ENCODE measurements around the gene COQ8B.
"Not testable (repeated sequence)": the region's sequence is repeated elsewhere in the genome, so short reads cannot be mapped to it uniquely, and the experiment has no call there.

Gene COQ8B

GRCh38 chr19:40663695-40664692 lies 52.7 kb downstream of the COQ8B start:
- DNase-seq = peak; percentile 71

- DNase-seq = peak; percentile 99
These were observed 53.6 kb downstream of the COQ8B start for GRCh38 chr19:40662925-40663694.

DNA sequence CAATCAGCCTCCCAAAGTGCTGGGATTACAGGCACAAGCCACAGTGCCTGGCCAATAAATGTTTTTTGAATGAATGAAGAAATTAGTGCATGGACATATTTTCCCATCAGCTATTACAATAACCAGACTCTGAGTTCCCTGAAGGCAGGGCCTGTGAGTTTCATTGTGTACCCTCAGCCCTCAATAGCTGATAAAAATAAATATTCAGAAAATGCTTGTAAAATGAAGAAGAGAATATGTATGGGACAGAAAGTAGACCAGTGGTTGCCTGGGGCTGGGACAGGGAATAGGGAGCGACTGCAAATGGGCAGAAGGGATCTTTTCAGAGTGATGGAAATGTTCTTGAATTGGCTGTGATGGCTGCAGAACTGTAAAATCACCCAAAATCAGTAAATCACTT lies 55.1 kb downstream of the COQ8B start:
- DNase-seq = no peak

DNA sequence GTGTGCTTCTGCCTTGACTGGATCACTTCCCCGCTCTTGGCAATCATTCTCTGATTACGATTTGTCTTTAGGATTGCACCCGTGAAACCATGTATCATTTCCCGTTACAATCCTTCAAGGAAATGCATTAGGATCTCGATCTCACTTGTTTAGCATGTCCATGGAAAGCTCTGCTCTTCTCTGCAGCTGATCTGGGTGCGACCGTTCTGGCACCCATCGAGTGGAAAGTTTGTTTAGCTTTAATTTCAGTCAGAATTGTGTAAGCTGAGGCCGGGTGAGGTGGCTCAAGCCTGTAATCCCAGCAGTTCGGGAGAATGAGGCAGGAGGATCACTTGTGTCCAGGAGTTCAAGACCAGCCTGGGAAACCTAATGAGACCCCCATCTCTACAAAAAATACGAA lies 57.1 kb downstream of the COQ8B start:
- no peak for DNase-seq

DNA sequence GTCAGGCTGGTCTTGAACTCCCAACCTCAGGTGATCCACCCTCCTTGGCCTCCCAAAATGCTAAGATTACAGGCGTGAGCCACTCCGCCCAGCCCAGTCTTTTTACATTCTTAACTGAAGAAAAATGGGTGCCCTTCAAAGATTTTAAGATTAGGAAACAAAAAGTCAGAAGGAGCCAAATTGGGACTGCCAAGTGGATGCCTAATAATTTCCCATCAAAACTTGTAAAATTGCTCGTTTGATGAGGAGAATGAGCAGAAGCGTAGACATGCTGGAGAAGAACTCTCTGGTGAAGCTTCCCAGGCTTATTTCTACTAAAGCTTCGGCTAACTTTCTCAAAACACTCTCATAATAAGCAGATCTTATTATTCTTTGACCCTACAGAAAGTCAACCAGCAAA lies 57.6 kb downstream of the COQ8B start:
- no peak for DNase-seq

GRCh38 chr19:40658031-40658430 lies 58.7 kb downstream of the COQ8B start:
- DNase-seq = no peak

DNA sequence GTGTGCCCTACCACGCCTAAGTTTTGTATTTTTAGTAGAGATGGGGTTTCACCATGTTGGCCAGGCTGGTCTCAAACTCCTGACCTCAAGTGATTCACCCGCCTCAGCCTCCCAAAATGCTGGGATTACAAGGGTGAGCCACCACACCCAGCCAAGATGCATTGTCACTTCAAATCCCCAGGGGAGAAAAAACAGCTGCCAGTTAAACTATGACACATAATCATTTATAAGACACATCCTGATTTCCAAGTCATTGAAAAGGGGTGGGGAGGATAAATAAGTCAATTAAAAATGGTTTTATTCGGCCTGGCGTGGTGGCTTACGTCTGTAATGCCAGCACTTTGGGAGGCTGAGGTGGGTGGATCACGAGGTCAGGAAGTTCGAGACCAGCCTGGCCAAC lies 61.0 kb downstream of the COQ8B start:
- DNase-seq = not testable (repeated sequence)

- DNase-seq = not testable (repeated sequence)
These were observed 64.4 kb downstream of the COQ8B start for GRCh38 chr19:40652303-40652702.

DNA sequence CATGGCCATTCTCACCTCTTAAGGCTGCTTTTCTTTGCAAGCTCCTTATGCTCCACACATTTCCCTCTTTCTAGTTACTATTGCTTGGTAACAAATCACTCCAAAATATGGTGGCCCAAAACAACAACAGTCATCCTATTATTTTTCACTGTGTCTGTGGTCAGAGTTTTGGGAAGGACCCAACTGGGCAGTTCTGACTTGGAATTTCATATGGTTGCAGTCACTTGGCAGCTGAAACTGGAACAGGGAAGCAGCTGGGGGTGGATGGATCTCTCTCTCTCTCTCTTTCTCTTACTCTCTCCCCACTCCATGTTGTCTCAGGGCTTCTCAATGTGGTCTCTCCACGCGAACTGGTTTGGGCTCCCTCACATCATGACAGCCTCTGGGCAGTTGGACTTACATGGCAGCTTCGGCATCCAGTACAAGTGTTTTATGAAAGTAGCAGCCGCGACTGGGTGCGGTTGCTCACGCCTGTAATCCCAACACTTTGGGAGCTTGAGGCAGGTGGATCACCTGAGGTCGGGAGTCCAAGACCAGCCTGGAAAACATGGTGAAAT lies 65.9 kb downstream of the COQ8B start:
- DNase-seq = no peak

- not testable (repeated sequence) for DNase-seq
These were observed 66.6 kb downstream of the COQ8B start for GRCh38 chr19:40649903-40650675.

DNA sequence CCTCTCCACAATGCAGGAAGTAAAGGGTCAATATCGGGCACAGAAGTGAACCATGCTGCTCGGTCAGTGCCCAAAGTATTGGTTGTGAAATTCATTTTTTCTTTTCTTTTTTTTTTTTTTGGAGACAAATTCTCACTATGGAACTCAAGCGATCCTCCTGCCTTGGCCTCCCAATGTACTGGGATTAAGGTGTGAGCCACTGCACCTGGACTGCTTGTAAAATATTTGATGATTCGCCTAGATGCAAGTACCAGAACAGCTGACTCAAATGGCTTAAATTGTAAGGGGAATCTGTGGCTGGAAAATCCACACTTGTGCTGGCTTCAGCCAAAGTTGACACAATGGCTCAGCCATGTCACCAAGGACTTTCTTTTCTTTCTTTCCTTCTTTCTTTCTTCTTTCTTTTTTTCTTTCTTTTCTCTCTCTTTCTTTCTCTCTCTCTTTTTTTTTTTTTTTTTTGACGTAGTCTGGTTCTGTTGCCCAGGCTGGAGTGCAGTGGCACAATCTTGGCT lies 69.9 kb downstream of the COQ8B start:
- no peak for DNase-seq

DNA sequence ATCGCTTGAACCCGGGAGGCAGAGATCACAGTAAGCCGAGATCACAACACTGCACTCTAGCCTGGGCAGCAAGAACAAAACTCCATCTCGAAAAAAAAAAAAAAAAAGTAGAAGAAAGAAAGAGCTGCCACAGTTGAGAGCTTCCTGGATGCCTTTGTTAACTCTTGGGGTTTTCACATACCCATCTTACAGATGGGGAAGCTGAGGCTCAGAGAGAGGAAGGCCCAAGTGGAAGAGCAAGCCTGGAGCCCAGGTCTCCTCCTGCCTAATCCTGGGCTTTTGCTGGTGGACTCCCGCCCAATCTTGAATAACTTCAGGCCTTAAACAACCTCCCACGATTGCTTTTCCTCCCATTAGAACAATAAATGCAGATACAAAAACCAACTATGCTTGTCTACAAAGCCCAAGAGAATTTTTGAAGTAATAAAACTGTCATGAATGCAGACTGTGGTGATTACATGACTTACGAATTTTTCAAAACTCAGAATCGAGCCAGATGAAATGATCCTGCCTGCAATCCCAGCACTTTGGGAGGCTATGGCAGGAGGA lies 73.9 kb downstream of the COQ8B start:
- no peak for DNase-seq

DNA sequence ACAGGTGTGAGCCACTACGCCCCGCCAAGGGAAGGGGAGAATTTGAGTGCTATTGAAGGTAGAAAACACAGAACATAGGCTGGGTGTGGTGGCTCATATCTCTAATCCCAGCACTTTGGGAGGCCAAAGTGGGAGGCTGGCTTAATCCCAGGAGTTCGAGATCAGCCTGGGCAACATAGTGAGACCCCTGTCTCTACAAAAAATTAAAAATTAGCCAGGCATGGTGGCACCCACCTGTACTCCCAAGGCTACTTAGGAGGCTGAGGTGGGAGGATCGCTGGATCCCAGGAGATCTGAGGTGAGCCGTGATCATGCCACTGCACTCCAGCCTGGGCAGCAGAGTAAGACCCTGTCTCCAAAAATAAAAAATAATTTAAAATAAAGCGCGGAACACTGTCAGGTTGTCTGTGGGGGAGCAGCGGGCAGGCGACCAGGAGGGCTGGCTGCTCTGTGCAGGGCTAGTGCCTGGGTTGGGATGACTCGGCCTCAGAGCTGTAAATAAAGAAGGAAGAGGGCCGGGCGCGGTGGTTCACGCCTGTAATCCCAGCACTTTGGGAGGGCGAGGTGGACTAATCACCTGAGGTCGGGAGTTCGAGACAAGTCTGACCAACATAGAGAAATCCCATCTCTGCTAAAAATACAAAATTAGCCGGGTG lies 74.5 kb downstream of the COQ8B start:
- DNase-seq = no peak

Data from activated CD8-positive, alpha-beta memory T cell treated with anti-CD3 and anti-CD28 coated beads, Interleukin-2, amount 50 U/mL, for 48 hours (primary cell).